ENCODE measurements around the gene NDN. TPM values are rescaled to one million over a fixed set of nuclear protein-coding genes. Genes with fewer than 3 reads are reported as not detected.
"Not testable (repeated sequence)": the region's sequence is repeated elsewhere in the genome, so short reads cannot be mapped to it uniquely, and the experiment has no call there.

Gene NDN
- polyA plus RNA-seq, 1 donor from 2014 or later: 517 TPM

- Histone ChIP-seq H3K27me3 (ENCODE audit: insufficient read depth, low read depth, low read length) (no peaks in the 10 kb centered on the region), H3K4me2 (ENCODE audit: low read length) (peak overlapping the region; percentile 4), H4K20me1 (ENCODE audit: insufficient read depth) (no peaks in the 10 kb centered on the region), H2AFZ (ENCODE audit: low read depth, low read length) (no peak overlapping the region), H3K79me2 (replicated peaks; ENCODE audit: insufficient read depth, low read length) (no peaks in the 10 kb centered on the region), H3K9me2 (ENCODE audit: insufficient read depth, low read length) (no peaks in the 10 kb centered on the region), H3F3A (ENCODE audit: insufficient read depth, low read length, poor library complexity, severe bottlenecking) (no peaks in the 10 kb centered on the region), H3K9ac (ENCODE audit: low read length) (peak overlapping the region; percentile 59), H3K4me3 (ENCODE audit: low read length) (no peak overlapping the region), H3K27ac (ENCODE audit: low read length) (peak overlapping the region; percentile 96), H3K9me3 (ENCODE audit: low read length) (no peaks in the 10 kb centered on the region), H3K36me3 (ENCODE audit: insufficient read depth, low read length) (no peaks in the 10 kb centered on the region)
- TF ChIP-seq TAF1 (IDR thresholded peaks at IDR 0.05; ENCODE audit: low read depth): no peak
- TF ChIP-seq, protein P1, sequence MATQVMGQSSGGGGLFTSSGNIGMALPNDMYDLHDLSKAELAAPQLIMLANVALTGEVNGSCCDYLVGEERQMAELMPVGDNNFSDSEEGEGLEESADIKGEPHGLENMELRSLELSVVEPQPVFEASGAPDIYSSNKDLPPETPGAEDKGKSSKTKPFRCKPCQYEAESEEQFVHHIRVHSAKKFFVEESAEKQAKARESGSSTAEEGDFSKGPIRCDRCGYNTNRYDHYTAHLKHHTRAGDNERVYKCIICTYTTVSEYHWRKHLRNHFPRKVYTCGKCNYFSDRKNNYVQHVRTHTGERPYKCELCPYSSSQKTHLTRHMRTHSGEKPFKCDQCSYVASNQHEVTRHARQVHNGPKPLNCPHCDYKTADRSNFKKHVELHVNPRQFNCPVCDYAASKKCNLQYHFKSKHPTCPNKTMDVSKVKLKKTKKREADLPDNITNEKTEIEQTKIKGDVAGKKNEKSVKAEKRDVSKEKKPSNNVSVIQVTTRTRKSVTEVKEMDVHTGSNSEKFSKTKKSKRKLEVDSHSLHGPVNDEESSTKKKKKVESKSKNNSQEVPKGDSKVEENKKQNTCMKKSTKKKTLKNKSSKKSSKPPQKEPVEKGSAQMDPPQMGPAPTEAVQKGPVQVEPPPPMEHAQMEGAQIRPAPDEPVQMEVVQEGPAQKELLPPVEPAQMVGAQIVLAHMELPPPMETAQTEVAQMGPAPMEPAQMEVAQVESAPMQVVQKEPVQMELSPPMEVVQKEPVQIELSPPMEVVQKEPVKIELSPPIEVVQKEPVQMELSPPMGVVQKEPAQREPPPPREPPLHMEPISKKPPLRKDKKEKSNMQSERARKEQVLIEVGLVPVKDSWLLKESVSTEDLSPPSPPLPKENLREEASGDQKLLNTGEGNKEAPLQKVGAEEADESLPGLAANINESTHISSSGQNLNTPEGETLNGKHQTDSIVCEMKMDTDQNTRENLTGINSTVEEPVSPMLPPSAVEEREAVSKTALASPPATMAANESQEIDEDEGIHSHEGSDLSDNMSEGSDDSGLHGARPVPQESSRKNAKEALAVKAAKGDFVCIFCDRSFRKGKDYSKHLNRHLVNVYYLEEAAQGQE (IDR thresholded peaks at IDR 0.05; ENCODE audit: borderline replicate concordance): peak; percentile 12
- TF ChIP-seq POLR2AphosphoS5 (IDR thresholded peaks at IDR 0.05): peak; percentile 33
Measured at GRCh38 chr15:23734862-23735261, 47.8 kb upstream of the NDN start.

DNA sequence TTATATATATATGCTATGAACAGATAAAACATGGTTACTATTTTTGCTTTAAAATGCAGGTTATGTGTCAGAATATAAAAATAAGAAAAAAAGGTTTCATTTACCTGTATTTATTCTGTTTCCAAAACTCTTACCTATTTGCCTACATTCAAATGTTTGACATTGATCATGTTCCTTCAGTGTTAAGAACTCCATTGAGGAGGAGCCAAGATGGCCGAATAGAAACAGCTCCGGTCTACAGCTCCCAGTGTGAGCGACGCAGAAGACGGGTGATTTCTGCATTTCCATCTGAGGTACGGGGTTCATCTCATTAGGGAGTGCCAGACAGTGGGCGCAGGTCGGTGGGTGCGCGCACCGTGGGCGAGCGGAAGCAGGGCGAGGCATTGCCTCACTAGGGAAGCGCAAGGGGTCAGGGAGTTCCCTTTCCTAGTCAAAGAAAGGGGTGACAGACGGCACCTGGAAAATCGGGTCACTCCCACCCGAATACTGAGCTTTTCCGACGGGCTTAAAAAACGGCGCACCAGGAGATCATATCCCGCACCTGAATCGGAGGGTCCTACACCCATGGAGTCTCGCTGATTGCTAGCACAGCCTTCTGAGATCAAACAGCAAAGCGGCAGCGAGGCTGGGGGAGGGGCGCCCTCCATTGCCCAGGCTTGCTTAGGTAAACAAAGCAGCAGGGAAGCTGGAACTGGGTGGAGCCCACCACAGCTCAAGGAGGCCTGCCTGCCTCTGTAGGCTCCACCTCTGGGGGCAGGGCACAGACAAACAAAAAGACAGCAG, 27.0 kb upstream of the NDN start:
- not testable (repeated sequence) for H3K27ac ChIP-seq (ENCODE audit: low read length); H4K20me1 ChIP-seq (ENCODE audit: insufficient read depth); H3K4me2 ChIP-seq (ENCODE audit: low read length); H3K9me3 ChIP-seq (ENCODE audit: low read length); H3K9ac ChIP-seq (ENCODE audit: low read length); H3K79me2 ChIP-seq (replicated peaks; ENCODE audit: insufficient read depth, low read length); H3K4me3 ChIP-seq (ENCODE audit: low read length); H2AFZ ChIP-seq (ENCODE audit: low read depth, low read length); H3K27me3 ChIP-seq (ENCODE audit: insufficient read depth, low read depth, low read length); H3K9me2 ChIP-seq (ENCODE audit: insufficient read depth, low read length); H3K36me3 ChIP-seq (ENCODE audit: insufficient read depth, low read length); H3F3A ChIP-seq (ENCODE audit: insufficient read depth, low read length, poor library complexity, severe bottlenecking)

DNA sequence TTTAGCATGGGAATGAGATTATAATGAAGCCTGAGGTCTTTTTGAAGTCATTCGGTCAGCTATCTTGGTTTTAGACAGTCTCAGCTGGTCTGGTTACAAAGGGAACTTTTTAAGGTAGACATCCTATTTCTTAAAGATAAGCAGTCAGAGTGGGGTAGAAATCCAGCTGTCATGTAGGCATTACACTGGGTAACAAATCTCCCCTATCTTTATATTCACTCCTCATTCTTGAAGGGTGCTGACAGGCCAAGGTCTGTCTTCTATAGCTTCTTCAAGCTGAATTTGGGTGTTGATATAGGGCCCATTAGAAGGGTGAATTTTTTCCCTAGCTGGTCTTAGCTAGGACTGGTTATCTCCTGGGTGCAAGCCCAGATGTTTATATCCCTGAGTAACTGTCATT, 21.2 kb upstream of the NDN start:
- Histone ChIP-seq H3K27me3 (ENCODE audit: insufficient read depth, low read depth, low read length) (no peaks in the 10 kb centered on the region), H4K20me1 (ENCODE audit: insufficient read depth) (no peaks in the 10 kb centered on the region), H3K9me3 (ENCODE audit: low read length) (peaks cover 3% of the 10 kb centered on the region), H3K27ac (ENCODE audit: low read length) (no peak overlapping the region), H3F3A (ENCODE audit: insufficient read depth, low read length, poor library complexity, severe bottlenecking) (no peaks in the 10 kb centered on the region), H3K9me2 (ENCODE audit: insufficient read depth, low read length) (no peaks in the 10 kb centered on the region), H3K4me3 (ENCODE audit: low read length) (no peak overlapping the region), H3K4me2 (ENCODE audit: low read length) (no peak overlapping the region), H3K79me2 (replicated peaks; ENCODE audit: insufficient read depth, low read length) (no peaks in the 10 kb centered on the region), H3K9ac (ENCODE audit: low read length) (no peak overlapping the region), H2AFZ (ENCODE audit: low read depth, low read length) (no peak overlapping the region), H3K36me3 (ENCODE audit: insufficient read depth, low read length) (no peaks in the 10 kb centered on the region)
- no peak for TF ChIP-seq SMC3 (conservative IDR thresholded peaks at IDR 0.05; ENCODE audit: poor library complexity)
- TF ChIP-seq MXI1 (conservative IDR thresholded peaks at IDR 0.05; ENCODE audit: poor library complexity, severe bottlenecking): no peak
- TF ChIP-seq TAF1 (IDR thresholded peaks at IDR 0.05; ENCODE audit: low read depth): no peak
- TF ChIP-seq, protein P1 (IDR thresholded peaks at IDR 0.05; ENCODE audit: borderline replicate concordance): no peak
- TF ChIP-seq EZH2 (IDR thresholded peaks at IDR 0.05; ENCODE audit: borderline replicate concordance, insufficient read depth, low read length, poor library complexity, severe bottlenecking): no peak
- no peak for TF ChIP-seq POLR2AphosphoS5 (IDR thresholded peaks at IDR 0.05)
